K562 (cell line): Measurements from ENCODE around the gene SLC35E3. TPM values are rescaled to one million over a fixed set of nuclear protein-coding genes. Genes with fewer than 3 reads are reported as not detected.

Experiments used
- CBX2 ChIP-seq: fragments of 200-600 bp; sonication (generic); IDR thresholded peaks from one replicate; pipeline ENCODE4 v1.6.1; 2012; ENCODE audit warnings: mild to moderate bottlenecking, low read length, inconsistent platforms; ENCODE audit not compliant: insufficient read depth, poor library complexity, severe bottlenecking
- COPS2 ChIP-seq: fragments of 450-650 bp; conservative IDR thresholded peaks from 2 replicates; pipeline ENCODE4 v1.6.1; 2016; ENCODE audit warnings: mild to moderate bottlenecking, moderate library complexity
- EGR1 ChIP-seq: fragments of 450-650 bp; conservative IDR thresholded peaks from 2 replicates; pipeline ENCODE4 v1.6.1; 2017; ENCODE audit warnings: mild to moderate bottlenecking
- MBD2 ChIP-seq: sonication (generic); IDR thresholded peaks from 2 replicates; pipeline ENCODE4 v1.6.1; 2016; ENCODE audit warnings: low read depth, borderline replicate concordance
- NR2F6 ChIP-seq: fragments of 450-650 bp; formaldehyde crosslinking; IDR thresholded peaks from 2 replicates; pipeline ENCODE4 v1.4.0; 2020; ENCODE audit warnings: mild to moderate bottlenecking
- RBFOX2 ChIP-seq: fragments of 200-400 bp; formaldehyde crosslinking; IDR thresholded peaks from 2 replicates; pipeline ENCODE4 v1.6.1; 2017; ENCODE audit warnings: low read depth, mild to moderate bottlenecking, low read length, moderate library complexity
- SPI1 ChIP-seq: IDR thresholded peaks from 2 replicates; pipeline ENCODE4 v1.6.1; 2011; ENCODE audit warnings: low read depth, low read length, control low read depth, borderline replicate concordance
- SRSF9 ChIP-seq: fragments of 200-400 bp; formaldehyde crosslinking; IDR thresholded peaks from 2 replicates; pipeline ENCODE4 v1.6.1; 2017; ENCODE audit warnings: low read depth, low read length, borderline replicate concordance
- THRAP3 ChIP-seq: fragments of 450-650 bp; IDR thresholded peaks from 2 replicates; pipeline ENCODE4 v1.6.1; 2016; ENCODE audit warnings: mild to moderate bottlenecking, inconsistent platforms, borderline replicate concordance
- YY1 ChIP-seq, 3 experiments: IDR thresholded peaks; 2 replicates each; pipeline ENCODE4 v1.6.1; 2011; ENCODE audit warnings: low read length in 2 of 3, mild to moderate bottlenecking in 2 of 3, moderate library complexity in 2 of 3, borderline replicate concordance in 1 of 3, control low read depth in 1 of 3, low read depth in 1 of 3; ENCODE audit not compliant: insufficient read depth in 3 of 3, insufficient replicate concordance in 2 of 3, control insufficient read depth in 1 of 3, insufficient read length in 1 of 3; ENCODE audit errors: extremely low read depth in 1 of 3
- ZNF23 ChIP-seq: fragments of 250-450 bp; sonication (Bioruptor Pico); IDR thresholded peaks from 2 replicates; pipeline ENCODE4 v1.4.0; 2020; ENCODE audit warnings: mild to moderate bottlenecking
- polyA plus RNA-seq, 8 experiments: library from polyadenylated mRNA; depleted of rRNA in 4 of 8; stranded (reverse) in 5 of 8; unstranded in 3 of 8; fragments of >200 nt; fragmentation: Nextera tagmentation in 2 of 8; fragmentation: Illumina TruSeq in 1 of 8; extraction: Ambion mirVana in 2 of 8; extraction: Trizol in 1 of 8; gene quantifications; 2 replicates each; pipeline versions ENCODE4 v1.2.1 to v1.2.3, GENCODE V29; 2011 to 2014; ENCODE audit warnings: inconsistent platforms in 1 of 8, missing spikeins in 1 of 8
- total RNA-seq, 7 experiments: library from RNA; depleted of rRNA in 6 of 7; stranded (reverse); fragments of >200 nt in 6 of 7; fragmentation: Illumina TruSeq in 2 of 7; extraction: Trizol in 2 of 7; gene quantifications; 2 replicates each; pipeline versions ENCODE4 v1.2.1 to v1.2.3, GENCODE V29; 2011 to 2021; ENCODE audit warnings: low replicate concordance in 1 of 7
- TF ChIP-seq, protein P1 (sequence below): fragments of 250-450 bp; sonication (Bioruptor Pico); IDR thresholded peaks from 2 replicates; pipeline ENCODE4 v1.4.0; 2020
- TF ChIP-seq, protein P2 (sequence below): fragments of 250-450 bp; sonication (Bioruptor Pico); IDR thresholded peaks from 2 replicates; pipeline ENCODE4 v1.9.0; 2021; ENCODE audit warnings: mild to moderate bottlenecking, inconsistent platforms
- TF ChIP-seq, protein P3 (sequence below): fragments of 450-650 bp; formaldehyde crosslinking; IDR thresholded peaks from 2 replicates; pipeline ENCODE4 v1.4.0; 2020; ENCODE audit warnings: mild to moderate bottlenecking
- TF ChIP-seq, protein P4 (sequence below), 2 experiments: fragments of 450-650 bp; IDR thresholded peaks; 2 replicates each; pipeline ENCODE4 v1.6.1; 2018; ENCODE audit warnings: mild to moderate bottlenecking in 2 of 2, low read depth in 1 of 2; ENCODE audit not compliant: partially characterized antibody in 2 of 2
- TF ChIP-seq, protein P5 (sequence below): fragments of 450-650 bp; IDR thresholded peaks from 2 replicates; pipeline ENCODE4 v1.6.1; 2016

The SLC35E3 gene
- total and polyA plus RNA-seq, 9 of the 15 experiments (the other 6 are each of a cell fraction or from before 2014, with no cell fraction given) = 1.2 to 5.9 (median 3.8) TPM

DNA sequence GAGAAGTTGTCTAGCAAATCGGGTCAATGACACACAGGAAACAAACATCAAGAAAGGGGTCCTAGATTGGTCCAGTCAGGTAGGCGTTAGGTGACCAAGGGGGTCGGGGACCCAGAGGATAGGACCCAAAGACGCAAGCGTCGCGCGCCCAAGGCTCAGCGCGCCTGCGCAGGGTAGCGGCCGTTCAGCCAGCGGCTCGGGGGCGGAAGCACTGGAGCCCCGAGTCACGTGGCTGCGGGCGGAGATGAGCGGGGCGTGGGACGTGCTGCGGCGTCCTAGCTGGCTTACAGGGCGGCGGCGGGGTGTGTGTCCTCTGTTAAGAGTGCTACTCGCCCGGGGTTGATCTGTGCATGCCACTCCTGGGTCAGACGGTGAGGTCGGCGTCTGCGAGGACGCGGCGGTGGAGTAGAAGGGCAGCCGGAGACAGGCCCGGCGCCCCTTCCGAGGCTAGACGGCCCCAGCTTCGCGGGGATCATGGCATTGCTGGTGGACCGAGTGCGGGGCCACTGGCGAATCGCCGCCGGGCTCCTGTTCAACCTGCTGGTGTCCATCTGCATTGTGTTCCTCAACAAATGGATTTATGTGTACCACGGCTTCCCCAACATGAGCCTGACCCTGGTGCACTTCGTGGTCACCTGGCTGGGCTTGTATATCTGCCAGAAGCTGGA is at the start of gene SLC35E3 (continued):
- TF ChIP-seq, protein P1, sequence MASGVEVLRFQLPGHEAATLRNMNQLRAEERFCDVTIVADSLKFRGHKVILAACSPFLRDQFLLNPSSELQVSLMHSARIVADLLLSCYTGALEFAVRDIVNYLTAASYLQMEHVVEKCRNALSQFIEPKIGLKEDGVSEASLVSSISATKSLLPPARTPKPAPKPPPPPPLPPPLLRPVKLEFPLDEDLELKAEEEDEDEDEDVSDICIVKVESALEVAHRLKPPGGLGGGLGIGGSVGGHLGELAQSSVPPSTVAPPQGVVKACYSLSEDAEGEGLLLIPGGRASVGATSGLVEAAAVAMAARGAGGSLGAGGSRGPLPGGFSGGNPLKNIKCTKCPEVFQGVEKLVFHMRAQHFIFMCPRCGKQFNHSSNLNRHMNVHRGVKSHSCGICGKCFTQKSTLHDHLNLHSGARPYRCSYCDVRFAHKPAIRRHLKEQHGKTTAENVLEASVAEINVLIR (CRISPR knock-in tag) = peak; percentile 53; the same call in 1 of the 2 replicates
- TF ChIP-seq MBD2 = peak; percentile 62; the same call in 1 of the 2 replicates
- no peak for TF ChIP-seq ZNF23 (CRISPR knock-in tag)
- no peak for TF ChIP-seq CBX2
- TF ChIP-seq, protein P2, sequence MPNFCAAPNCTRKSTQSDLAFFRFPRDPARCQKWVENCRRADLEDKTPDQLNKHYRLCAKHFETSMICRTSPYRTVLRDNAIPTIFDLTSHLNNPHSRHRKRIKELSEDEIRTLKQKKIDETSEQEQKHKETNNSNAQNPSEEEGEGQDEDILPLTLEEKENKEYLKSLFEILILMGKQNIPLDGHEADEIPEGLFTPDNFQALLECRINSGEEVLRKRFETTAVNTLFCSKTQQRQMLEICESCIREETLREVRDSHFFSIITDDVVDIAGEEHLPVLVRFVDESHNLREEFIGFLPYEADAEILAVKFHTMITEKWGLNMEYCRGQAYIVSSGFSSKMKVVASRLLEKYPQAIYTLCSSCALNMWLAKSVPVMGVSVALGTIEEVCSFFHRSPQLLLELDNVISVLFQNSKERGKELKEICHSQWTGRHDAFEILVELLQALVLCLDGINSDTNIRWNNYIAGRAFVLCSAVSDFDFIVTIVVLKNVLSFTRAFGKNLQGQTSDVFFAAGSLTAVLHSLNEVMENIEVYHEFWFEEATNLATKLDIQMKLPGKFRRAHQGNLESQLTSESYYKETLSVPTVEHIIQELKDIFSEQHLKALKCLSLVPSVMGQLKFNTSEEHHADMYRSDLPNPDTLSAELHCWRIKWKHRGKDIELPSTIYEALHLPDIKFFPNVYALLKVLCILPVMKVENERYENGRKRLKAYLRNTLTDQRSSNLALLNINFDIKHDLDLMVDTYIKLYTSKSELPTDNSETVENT (CRISPR knock-in tag) = peak; percentile 87
- no peak for TF ChIP-seq COPS2
- no peak for TF ChIP-seq THRAP3
- TF ChIP-seq SPI1 = 0 out of 2 replicates have a peak, but pooled peaks have one; percentile 18
- TF ChIP-seq SRSF9 = no peak
- TF ChIP-seq, protein P3, sequence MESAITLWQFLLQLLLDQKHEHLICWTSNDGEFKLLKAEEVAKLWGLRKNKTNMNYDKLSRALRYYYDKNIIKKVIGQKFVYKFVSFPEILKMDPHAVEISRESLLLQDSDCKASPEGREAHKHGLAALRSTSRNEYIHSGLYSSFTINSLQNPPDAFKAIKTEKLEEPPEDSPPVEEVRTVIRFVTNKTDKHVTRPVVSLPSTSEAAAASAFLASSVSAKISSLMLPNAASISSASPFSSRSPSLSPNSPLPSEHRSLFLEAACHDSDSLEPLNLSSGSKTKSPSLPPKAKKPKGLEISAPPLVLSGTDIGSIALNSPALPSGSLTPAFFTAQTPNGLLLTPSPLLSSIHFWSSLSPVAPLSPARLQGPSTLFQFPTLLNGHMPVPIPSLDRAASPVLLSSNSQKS (CRISPR knock-in tag) = no peak
- TF ChIP-seq RBFOX2 = peak; percentile 94
- no peak for TF ChIP-seq NR2F6 (CRISPR knock-in tag)
- TF ChIP-seq EGR1 = peak; percentile 90
- TF ChIP-seq, protein P4, sequence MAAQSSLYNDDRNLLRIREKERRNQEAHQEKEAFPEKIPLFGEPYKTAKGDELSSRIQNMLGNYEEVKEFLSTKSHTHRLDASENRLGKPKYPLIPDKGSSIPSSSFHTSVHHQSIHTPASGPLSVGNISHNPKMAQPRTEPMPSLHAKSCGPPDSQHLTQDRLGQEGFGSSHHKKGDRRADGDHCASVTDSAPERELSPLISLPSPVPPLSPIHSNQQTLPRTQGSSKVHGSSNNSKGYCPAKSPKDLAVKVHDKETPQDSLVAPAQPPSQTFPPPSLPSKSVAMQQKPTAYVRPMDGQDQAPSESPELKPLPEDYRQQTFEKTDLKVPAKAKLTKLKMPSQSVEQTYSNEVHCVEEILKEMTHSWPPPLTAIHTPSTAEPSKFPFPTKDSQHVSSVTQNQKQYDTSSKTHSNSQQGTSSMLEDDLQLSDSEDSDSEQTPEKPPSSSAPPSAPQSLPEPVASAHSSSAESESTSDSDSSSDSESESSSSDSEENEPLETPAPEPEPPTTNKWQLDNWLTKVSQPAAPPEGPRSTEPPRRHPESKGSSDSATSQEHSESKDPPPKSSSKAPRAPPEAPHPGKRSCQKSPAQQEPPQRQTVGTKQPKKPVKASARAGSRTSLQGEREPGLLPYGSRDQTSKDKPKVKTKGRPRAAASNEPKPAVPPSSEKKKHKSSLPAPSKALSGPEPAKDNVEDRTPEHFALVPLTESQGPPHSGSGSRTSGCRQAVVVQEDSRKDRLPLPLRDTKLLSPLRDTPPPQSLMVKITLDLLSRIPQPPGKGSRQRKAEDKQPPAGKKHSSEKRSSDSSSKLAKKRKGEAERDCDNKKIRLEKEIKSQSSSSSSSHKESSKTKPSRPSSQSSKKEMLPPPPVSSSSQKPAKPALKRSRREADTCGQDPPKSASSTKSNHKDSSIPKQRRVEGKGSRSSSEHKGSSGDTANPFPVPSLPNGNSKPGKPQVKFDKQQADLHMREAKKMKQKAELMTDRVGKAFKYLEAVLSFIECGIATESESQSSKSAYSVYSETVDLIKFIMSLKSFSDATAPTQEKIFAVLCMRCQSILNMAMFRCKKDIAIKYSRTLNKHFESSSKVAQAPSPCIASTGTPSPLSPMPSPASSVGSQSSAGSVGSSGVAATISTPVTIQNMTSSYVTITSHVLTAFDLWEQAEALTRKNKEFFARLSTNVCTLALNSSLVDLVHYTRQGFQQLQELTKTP (IDR thresholded peaks at IDR 0.05; ENCODE audit: low read depth in 1 of 2, partially characterized antibody in 2 of 2) = no peak
- TF ChIP-seq, protein P5, sequence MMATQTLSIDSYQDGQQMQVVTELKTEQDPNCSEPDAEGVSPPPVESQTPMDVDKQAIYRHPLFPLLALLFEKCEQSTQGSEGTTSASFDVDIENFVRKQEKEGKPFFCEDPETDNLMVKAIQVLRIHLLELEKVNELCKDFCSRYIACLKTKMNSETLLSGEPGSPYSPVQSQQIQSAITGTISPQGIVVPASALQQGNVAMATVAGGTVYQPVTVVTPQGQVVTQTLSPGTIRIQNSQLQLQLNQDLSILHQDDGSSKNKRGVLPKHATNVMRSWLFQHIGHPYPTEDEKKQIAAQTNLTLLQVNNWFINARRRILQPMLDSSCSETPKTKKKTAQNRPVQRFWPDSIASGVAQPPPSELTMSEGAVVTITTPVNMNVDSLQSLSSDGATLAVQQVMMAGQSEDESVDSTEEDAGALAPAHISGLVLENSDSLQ = peak; percentile 27; the same call in 1 of the 2 replicates
- peak in 2 of 3 experiments; percentile 59 to 68 for TF ChIP-seq YY1 (IDR thresholded peaks at IDR 0.05; ENCODE audit: borderline replicate concordance in 1 of 3, control insufficient read depth in 1 of 3, extremely low read depth in 1 of 3, insufficient read depth in 3 of 3, insufficient read length in 1 of 3, insufficient replicate concordance in 2 of 3, low read depth in 1 of 3, low read length in 2 of 3)
